DMS114 treated with DMSO at 0.1 percent for 48 hours (cell line): ENCODE data around the gene MTM1.

Experiments
- DNase-seq: peaks from one replicate; lab custom pipeline; 2025; ENCODE audit not compliant: unreplicated experiment; lab: John Stamatoyannopoulos, UW

The MTM1 gene

DNA sequence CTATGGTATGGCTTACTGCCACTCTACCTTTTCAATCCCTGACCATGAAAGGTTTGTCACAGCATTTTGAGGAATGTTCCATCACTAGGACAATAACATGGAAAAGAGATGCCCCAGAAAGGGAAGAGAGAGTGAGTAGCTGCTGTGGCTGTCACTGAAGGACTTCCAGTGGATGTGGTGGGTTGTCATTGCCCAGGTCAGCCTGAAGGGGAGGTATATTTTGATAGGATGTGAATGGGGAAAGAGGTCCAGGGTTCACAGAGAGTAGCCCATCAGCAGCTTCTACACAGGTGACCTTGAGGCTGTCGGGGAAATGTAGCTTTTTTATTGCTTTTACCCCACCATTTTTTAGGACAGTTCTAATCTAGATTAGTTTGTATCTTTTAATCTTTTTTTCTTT lies 30.8 kb downstream of the MTM1 start:
- DNase-seq = no peak

DNA sequence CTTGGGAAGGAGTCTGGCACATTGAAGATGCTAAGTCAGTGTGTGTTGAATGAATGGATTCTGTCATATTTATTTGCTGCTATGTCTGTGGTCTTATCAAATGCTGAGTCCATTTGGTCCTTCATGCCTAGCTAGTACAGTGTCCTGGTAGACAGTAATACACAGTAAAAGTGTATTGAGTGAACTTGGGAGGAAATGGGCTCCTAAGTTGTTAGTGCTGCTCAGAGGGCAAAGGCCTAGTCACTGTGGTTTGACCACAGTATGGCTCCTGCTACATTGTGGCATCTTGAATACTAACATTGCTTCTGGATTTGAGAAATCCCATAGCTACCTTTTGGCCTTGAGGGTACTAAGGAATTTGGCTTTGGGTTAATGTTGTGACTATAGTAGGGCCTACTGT lies 33.9 kb downstream of the MTM1 start:
- DNase-seq = no peak

DNA sequence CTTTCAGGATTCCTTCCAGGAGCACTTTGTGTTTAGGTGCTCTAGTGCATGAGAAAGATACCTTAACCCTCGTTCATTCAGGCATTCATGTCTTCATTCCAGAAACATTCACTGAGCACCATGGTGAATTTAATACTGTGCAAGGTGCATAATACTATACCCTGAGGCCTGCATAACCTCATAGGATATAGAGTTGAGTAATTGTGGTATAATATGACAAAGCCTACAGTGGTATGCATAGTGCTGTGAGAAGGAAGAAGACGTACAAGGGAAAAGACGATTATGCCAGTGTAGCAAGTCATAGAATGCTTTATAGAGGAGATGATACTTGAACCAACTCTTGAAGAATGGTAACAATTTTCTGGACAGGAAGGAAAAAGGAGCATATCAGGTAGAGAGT lies 34.3 kb downstream of the MTM1 start:
- DNase-seq = no peak

DNA sequence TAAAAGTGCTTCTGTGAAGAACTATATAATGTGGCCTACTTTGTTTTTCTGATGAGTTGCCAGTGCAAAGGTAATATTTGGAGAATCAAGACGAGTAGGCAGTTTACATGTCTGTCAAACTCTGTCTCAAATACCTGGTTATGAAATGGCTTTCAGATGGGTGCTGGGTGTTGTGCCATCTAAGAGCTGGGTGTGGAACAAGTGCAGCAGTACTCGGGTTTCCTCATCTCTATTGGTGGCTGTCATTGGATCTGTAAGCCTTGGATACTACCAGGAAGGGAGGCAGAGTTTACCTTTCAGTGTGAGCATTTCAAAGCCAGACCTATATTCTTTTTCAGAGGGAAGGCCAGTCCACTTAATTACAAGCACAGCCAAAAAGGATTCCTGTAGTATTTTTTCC lies 37.2 kb downstream of the MTM1 start:
- no peak for DNase-seq

DNA sequence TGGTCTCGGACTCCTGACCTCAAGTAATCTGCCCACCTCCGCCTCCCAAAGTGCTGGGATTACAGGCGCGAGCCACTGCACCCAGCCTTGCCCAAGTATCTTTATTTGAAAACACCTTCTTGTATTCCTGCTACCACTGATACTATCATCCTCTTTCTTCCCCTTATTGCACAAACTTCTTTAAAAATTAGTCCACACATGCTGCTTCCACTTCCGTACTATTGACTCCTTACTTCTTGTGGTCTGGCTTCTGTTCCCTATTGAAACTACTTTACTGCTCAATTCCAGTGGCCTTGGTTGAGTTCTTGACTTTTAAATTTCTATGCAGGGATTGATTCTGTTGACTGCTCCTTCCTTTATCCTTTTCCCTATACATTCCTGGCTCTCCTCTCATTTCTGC lies 38.8 kb downstream of the MTM1 start:
- no peak for DNase-seq

DNA sequence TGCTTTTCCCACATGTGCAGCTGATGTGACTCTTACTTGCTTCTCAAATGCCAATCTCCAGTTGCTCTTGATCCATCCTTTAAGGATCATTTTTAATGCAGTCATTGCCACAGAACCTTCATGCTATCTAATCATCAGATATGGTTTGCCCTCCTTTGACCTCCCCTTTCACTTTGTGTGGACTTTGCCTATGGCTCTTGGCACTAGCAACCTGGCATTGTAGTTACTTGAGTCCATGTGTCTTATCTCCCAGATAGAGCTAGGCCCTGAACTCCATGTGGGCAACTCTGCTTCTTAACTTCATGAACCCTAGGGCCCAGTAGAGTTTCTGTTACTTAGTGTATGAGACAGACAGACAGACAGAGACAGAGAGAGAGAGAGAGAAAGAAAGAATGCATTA lies 41.6 kb downstream of the MTM1 start:
- DNase-seq = no peak

DNA sequence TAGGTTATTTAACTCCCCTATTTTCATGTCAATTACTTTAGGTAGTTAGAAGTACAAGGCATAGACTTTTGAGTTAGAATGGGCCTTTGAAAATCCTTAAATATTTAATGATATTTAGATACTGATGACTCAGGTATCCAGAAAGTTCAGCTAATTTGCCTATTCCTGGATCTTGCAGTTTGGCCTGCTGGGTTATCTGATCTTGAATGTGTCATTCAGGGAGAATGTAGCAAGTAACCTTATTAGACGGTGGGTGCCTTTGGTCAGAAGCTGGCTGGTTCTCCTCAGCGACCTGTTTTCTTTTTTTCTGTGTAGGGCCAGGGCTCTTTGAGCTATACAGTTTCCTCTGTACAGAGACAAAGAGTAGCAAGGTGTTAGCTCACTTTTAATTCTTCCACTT lies 42.0 kb downstream of the MTM1 start:
- no peak for DNase-seq

DNA sequence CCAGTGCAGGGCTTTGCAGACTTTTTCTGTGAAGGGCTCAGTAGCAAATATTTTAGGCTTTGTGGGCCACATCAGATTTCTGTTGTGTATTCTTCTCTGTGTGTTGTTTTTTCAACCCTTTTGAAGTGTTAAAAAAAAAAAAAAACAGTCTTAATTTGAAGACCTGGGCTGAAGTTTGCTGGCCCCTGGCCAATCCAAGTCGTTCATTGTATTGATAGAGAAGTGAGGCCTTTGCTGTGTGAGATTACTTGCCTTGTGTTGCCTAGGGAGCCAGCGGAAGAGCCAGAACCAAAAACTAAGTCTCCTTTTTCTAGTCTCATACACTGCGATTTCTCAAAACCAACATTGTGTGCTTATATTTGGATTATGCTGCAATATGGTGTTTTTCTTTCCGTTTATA lies 46.9 kb downstream of the MTM1 start:
- no peak for DNase-seq

DNA sequence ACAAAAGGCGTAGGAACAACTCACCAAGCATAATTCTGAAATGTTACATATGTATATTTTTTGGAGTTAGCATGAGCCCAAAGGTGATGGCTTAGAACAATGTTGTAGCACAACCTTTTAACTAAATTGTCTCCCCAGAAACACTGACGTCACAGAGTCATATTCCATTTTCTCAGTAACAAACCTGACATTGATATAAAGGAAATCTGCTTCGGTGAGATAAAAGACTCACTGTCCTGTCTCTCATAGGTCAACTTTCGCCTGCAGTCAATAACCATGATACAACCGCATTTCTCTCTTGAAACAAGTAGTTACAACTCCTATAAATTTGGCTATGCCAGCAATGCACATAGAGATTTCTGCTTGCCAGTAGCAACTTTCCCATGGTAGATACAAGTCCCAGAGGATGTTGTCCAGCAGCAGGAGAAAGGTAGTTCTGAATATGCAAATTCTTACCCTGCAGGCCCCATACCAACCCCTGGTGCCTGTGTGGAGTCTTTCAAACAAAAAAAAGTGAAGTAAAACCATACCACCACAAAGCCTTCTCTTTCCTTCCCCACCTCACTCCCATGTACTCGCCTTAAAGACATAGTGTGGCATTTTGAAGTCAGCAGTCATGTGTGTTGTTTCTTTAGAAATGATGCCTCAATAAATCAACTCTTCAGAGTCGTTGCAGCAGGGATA lies 47.9 kb downstream of the MTM1 start:
- DNase-seq = no peak

DNA sequence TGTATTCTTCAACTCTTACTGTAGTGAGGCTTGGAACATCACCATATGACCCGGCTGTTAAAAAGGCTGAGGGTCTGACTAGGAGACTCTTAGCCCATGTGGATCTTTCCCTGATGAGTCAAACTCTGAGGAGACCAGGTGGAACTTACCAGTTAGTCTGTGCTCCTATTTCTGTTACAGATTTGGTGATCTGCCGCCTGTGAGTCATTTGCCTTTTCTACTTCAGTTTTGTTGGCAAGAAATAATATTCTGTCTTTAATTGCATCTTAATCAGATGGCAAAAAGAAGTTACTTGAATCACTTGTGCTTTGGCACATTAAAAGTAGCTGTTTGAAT lies 48.4 kb downstream of the MTM1 start:
- DNase-seq = no peak

DNA sequence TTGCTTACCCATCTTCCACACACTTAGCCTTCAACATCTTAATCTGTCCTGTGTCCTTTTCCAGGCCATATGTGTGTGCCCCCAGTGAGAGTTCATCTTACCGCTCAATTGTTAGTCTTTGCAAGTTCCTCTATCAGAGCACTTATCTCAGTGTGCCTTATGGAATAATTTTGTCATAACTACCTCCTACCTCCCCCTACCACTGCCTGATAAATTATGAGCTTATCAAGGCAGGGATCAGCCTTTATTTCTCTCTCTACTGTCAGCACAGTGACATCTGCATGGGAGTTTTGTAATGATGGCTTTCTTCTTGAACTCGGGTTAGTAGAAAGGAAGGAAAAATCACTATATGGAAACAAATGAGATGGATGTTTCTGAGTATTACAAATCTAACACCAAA lies 53.2 kb downstream of the MTM1 start:
- no peak for DNase-seq

DNA sequence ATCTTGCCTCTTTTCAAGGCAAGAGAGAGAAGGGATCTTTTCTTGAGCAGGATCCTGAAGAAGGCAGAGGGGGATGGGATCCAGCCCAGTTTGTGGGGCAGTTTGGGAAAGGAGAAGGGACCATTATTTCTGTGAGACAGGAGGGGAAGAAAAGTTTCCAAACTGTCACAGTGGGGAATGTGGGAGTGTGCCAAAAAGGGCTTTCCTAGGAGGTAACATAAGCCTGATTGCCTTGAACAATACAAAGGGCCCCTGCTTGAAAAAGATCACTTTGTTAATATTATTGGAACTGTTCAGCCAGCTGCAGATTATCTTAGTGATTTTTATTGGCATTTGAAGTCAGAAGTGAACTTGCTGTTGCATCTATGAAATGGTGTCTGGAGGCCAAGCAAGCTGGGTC lies 55.2 kb downstream of the MTM1 start:
- DNase-seq = no peak

DNA sequence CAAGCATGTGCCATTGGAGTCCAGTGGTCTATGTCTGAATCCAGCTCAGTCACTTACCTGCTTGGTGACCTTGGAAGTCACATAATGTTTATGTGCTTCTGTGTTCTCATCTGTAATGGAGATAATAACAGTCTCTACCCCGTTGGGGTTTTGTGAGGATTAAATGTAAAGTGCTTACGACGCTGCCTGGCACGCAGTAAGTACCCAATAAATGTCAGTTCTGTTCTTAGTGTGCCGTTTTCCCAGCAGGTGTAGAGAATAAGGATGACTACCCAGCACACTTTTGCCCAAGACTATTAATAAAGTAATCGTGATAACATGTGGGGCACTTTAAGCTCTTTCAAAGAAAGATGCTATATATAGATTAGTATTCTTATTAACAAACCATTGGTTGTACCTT lies 56.7 kb downstream of the MTM1 start:
- no peak for DNase-seq

DNA sequence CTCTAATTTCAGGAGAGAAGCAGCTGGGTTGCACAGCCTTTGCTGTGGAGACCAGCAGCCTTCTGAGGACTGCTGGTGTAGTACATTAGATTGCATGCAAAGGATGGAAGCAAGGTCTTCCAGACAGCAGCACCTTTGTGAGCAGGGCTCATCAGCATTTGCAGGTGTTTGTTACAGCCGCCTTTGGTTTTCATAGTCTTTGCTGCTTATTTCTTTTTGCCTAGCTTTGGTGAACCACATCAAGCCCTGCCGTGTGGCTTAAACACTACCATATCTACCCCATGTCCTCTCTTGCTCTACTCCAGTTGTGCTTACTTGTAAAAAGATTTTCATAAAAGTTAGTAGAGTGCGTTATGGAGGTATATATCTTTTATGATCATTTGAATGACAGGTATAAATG lies 57.5 kb downstream of the MTM1 start:
- no peak for DNase-seq

DNA sequence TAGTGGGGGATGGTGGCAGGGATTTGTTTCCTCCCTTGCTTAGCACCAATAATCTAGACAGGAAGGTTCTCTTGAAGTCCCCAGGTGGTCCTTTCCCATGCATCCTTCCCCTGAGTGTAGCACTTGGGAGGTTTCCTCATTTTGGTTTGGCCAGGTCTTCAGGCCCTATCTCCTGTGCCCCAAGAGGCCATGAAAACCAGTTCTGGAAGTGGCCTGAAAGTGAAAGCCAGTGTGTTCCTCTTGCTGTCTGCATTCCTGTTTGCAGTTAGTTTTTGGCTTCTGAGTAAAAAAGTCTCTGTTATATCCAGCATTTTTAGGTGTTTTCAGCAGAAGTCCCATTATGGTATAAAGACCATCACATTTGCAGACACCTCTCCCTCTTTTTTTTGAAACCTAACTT lies 59.5 kb downstream of the MTM1 start:
- DNase-seq = no peak

DNA sequence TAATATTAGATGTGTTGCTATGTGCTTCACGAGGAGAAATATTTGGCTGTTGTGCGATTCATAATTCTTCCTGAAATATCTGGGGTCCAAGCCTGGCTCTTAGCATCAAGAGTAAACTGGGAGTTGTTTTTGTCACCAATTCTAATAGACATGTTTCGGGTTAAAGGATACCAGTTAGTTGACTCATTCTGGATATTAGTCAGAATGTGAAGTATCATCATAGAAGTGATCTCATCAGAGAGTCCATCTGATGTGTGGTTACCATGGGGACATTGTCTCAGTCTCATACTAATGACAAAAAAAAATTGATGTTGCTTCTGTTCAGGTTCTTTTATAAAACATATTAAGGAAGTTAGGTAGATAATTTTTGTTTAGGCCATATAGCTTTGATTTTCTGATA lies 67.5 kb downstream of the MTM1 start:
- no peak for DNase-seq

DNA sequence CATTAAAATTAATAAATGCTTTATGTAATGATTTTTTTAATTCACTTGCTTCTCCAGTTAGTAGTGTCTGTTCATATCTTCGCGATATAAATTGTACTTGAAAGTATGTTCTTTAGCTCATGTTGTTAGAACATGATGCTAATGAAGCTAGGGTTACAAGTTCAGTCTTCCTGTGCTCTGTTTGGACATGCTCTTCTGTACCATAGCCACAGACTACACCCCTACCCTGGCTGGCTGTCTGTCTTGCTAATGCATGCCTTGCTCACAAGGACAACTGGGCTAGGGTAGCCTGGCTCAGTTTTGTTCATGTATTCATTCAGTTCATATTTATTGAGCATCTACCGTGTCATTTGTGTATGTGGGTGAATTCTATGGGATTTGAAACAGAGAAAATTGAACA lies 74.0 kb downstream of the MTM1 start:
- DNase-seq = no peak

DNA sequence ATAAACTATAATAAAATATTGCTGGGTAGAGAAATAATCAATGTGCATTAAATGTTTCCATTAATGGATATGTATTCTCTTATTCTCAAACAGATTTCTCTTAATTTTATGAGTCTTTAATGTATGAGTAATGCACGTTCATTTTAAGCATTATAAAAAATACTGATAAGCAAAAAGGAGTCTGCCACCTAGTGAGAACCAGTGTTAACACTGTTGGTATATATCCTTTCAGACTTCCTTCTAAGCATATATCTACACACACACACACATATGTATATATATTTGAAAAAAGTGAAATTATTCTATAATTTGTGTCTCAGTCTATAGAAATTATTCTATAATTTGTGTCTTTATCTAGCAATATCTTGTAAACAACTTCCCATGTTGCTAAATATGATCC lies 74.8 kb downstream of the MTM1 start:
- DNase-seq = peak; percentile 0

DNA sequence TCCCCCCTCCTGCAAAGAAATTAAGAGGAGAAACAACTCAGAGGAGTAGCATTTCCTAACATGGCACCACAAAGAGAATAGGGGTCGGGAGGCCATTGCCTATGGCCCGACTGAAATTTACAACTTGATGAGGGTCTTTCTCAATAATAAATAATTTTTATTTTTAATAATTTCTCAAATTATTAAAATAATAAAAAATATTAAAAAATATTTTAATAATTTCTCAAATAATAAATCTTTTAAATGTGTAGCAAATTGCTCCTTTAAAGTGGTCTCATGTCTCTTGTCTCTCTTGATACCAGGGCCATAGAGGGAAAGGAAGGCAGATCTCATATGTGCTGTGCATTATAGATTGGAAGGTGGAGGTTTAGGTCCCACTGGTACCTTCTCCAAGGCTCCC lies 75.5 kb downstream of the MTM1 start:
- no peak for DNase-seq

DNA sequence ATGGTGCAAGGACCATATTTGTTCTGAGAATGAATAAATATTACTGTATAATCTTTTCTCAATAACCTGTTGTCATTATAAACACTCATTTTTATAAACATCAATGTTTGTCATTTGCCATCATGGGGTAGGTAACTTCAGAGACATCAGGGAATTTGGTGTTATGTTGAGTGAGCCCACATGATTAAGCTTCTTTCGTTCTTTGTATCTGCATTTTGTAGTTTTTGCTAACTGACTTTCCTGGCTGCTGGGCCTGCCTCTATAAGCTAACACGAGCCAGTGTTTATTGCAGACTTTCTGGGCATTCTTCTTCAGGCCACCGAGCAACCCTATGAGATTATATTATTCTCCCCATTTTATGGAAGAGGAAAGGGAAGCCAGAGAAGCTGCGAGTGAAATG lies 76.0 kb downstream of the MTM1 start:
- no peak for DNase-seq

DNA sequence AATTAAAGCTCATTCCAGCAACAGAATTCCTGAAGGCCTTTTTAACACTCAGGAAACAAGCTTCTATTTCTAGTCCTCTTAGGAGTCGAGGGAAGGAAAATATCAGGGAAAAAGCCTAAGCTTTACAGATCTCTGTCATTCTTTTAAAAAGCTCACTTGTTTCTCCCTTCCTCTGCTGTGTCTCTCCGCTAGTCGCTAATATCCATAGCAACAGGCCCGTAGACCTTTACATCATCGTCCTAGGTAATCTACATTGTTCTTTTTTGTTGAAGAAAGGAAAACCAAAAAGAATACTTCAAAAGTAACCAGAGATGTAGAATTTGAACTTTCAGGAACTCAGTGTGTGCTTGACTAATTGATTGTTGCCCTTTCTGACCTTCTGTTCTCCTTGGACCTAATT lies 78.9 kb downstream of the MTM1 start:
- no peak for DNase-seq

DNA sequence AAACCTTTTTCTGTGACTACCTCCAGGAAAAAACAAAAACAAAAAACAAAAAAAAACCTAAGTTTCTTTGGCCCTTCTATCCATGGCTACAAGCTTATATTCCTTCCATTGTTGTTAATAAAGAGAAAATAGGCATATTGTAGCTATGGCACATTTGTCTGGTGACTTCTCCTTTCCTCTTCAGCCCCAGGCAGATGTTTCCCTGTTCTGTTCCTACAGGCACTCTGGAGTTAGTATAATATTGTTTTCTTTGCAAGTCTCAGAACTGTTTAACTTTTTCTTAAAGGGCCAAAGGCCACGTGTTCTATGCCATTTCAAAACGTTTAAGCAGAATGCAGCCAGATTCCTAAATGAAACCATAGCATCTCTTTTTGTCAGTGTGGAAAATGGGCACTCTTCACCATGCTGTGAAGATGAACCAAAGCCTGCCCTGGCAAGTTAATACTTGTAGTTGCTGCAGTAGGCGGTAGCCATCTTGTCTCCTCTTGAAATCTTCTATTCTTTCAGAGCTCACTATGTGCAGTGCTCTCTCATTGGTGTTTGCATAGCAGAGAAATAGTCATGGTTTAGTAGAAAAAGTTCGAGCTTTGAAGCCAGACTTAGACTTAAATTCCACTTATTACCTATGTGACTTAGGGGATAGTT lies 80.0 kb downstream of the MTM1 start:
- no peak for DNase-seq

DNA sequence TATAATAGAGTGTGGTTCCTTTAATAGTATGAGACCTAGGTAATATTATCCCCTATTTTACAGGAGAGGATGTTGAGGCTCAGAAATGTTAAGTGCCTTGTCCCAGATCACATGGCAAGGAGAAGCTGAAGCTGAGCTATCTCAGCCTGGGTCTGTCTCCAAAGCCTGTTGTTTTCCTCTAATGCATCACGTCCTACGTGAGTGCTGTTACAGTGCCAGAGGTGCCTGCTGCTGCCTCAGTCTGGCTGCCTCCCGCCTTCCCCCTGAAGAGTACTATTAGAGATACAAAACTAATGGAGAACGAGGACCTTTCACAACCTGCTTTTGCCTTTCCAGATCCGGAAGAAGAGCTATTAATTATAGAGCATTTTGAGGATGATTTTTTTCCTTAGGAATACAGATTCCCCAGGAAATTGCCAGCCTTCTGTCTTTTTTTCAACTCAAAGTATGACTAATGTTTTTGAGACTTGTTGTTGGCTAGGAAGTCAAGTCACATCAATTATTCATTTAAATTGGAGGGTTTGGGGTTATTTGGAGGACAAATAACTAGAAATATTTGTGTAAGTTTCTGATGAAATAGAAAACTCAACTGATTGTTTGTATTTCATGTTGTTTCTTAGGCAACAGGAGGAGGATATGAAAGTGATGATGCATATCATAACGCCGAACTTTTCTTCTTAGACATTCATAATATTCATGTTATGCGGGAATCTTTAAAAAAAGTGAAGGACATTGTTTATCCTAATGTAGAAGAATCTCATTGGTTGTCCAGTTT lies 80.9 kb downstream of the MTM1 start:
- no peak for DNase-seq
